IPS-NIHi7 (cell line): ENCODE measurements around the gene SLC29A4.
"Not testable (repeated sequence)": the region's sequence is repeated elsewhere in the genome, so short reads cannot be mapped to it uniquely, and the experiment has no call there.

Experiments
- DNase-seq: peaks from one replicate; pipeline ENCODE4 v3.0.0; 2012; ENCODE audit warnings: mixed read lengths; ENCODE audit errors: extremely low spot score

Gene SLC29A4, protein sequence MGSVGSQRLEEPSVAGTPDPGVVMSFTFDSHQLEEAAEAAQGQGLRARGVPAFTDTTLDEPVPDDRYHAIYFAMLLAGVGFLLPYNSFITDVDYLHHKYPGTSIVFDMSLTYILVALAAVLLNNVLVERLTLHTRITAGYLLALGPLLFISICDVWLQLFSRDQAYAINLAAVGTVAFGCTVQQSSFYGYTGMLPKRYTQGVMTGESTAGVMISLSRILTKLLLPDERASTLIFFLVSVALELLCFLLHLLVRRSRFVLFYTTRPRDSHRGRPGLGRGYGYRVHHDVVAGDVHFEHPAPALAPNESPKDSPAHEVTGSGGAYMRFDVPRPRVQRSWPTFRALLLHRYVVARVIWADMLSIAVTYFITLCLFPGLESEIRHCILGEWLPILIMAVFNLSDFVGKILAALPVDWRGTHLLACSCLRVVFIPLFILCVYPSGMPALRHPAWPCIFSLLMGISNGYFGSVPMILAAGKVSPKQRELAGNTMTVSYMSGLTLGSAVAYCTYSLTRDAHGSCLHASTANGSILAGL

GRCh38 chr7:5282543-5283316, at the start of gene SLC29A4:
Gene SLC29A4 (plus strand): TSS chr7:5282943. CDS start chr7:5287817, 4,874 bp downstream.
- DNase-seq, result no peak

- no peak for DNase-seq
Measured at GRCh38 chr7:5234852-5235831, 47.6 kb upstream of the SLC29A4 start.

DNA sequence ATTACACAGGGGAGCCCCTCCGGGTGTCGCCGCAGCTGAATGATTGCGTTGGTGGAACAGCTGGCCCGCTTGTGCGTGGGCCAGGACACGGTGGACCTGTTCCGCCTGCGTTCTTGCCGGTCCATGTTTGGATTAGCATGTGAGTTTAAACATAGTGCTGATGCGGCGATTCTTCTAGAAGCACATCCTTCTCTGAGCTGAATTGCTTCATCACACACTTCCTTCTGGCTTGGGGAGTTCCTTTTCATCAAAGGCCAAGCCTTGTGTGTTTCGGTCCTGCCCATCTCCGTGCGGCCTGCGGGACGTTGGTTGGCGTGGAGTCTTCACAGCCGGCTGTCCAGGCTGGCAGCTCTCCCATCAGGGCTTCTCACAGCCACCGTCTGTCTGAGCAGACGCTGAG, 45.5 kb upstream of the SLC29A4 start:
- DNase-seq, result no peak

- DNase-seq, result no peak
Measured at GRCh38 chr7:5238500-5238899, 44.2 kb upstream of the SLC29A4 start.

DNA sequence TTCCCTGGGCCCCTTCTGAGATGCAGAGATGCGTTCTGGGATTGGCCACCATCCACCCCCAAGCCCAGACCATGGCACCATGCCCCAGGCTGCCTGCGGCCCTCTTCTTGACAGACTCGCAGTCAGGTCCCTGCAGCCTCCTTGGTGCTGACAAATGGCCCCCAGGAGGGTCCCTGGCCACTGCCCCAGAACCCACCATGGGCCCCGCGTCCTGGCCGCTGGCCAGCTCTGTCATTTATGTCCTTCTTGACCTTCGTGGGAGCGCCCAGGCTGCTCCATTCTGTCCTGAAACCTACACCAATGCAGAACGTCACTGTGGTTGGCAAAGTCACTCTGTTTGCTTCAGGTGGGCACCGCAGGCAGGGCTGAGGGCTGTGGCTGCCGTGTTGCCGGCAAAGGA, 39.5 kb upstream of the SLC29A4 start:
- DNase-seq, result no peak

GRCh38 chr7:5248201-5248885, 34.4 kb upstream of the SLC29A4 start:
- no peak for DNase-seq

GRCh38 chr7:5250787-5251186, 32.0 kb upstream of the SLC29A4 start:
- not testable (repeated sequence) for DNase-seq

DNA sequence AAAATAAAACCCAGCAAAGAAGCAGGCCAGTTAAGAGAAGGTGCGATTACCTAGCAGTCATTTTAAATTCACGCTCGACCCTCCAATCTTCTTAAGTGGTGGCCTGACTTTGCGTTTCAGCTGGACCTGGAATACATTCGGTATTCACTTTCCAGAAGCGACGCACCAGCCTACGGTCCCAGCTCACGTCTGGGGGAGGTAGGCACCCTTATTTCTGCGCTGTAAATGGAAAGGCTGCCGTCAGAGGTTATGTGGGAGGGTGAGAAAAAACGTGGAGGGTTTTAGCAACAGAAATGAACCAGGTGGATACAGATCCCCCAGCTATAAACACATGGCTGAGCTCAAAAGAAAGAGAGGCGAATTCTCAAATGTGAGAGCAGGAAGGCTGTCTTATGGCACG, 29.2 kb upstream of the SLC29A4 start:
- not testable (repeated sequence) for DNase-seq

- not testable (repeated sequence) for DNase-seq
Measured at GRCh38 chr7:5254371-5254770, 28.4 kb upstream of the SLC29A4 start.

DNA sequence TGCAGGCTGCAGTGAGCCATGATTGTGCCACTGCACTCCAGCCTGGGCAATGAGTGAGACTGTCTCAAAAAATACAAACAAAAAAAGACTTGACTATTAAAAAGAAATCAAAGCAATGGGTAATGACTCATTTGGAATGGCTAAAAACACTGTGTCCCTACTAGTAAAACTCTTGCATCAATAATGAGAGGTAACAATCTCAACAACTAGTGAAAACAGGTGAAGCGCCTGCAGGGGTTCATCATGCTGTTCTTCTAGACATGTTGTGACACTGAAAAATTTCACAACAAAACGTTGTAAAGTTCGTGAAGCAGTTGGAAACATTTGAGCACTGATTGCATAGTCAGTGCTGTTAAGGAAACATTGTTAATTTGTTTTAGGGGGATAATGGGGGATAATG, 26.9 kb upstream of the SLC29A4 start:
- DNase-seq, result no peak

- DNase-seq, result not testable (repeated sequence)
Measured at GRCh38 chr7:5260530-5261068, 22.1 kb upstream of the SLC29A4 start.

- not testable (repeated sequence) for DNase-seq
Measured at GRCh38 chr7:5263066-5263465, 19.7 kb upstream of the SLC29A4 start.

- DNase-seq, result no peak
Measured at GRCh38 chr7:5265320-5266190, 17.2 kb upstream of the SLC29A4 start.

GRCh38 chr7:5266191-5267028, 16.3 kb upstream of the SLC29A4 start:
- peak; percentile 56 for DNase-seq

DNA sequence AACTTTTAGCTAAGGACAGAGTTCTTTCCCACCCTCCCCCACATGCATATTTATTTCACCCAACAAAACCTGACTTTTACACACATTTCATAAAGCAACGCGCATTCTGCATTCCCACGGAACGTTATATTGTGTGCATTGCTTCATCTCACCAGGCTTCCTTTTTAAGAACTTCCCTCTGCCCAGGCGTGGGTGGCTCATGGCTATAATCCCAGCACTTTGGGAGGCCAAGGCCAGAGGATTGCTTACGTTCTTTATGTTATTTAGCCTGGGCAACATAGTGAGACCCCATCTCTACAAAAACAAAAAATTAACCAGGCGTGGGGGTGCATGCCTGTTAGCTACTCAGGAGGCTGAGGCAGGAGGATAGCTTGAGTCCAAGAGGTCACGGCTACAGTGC, 14.9 kb upstream of the SLC29A4 start:
- DNase-seq, result not testable (repeated sequence)

- not testable (repeated sequence) for DNase-seq
Measured at GRCh38 chr7:5269992-5270657, 12.6 kb upstream of the SLC29A4 start.

DNA sequence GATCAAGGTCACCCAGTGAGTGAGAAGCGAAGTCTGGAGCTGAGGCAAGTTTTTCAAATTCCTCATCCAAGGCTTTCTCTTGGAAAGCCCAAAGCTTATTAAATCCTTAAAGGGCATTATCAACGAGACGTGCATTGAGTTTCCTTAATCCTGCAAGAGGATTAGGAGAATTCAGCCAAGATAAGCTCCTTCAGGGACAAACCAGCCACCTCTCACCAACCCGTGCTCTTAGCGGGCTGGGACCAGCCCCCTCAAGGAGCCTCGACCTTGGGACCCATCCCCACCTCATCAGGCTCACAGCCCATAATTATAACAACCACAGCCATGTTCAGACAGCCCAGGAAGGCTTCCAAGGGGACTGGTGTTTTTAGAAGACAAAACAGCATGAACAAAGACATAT, 12.0 kb upstream of the SLC29A4 start:
- DNase-seq, result no peak

- DNase-seq, result not testable (repeated sequence)
Measured at GRCh38 chr7:5273831-5274405, 8.8 kb upstream of the SLC29A4 start.
